Central memory CD4-positive, alpha-beta T cell (primary cell): Measurements from ENCODE around the gene NENF.

Experiments used
- DNase-seq: peaks from one replicate; pipeline ENCODE4 v3.0.0; 2022

Gene NENF

GRCh38 chr1:212482006-212482636 is 49.4 kb downstream of the NENF start:
- DNase-seq, result no peak

GRCh38 chr1:212482637-212483441 is 50.1 kb downstream of the NENF start:
- DNase-seq, result no peak

GRCh38 chr1:212484701-212485570 is 52.2 kb downstream of the NENF start:
- DNase-seq, result no peak

- DNase-seq, result no peak
Measured at GRCh38 chr1:212485571-212485912, 52.8 kb downstream of the NENF start.

GRCh38 chr1:212485913-212486618 is 53.3 kb downstream of the NENF start:
- no peak for DNase-seq

GRCh38 chr1:212486619-212486975 is 53.9 kb downstream of the NENF start:
- no peak for DNase-seq

- DNase-seq, result no peak
Measured at GRCh38 chr1:212487286-212487685, 54.6 kb downstream of the NENF start.

- no peak for DNase-seq
Measured at GRCh38 chr1:212487774-212488435, 55.2 kb downstream of the NENF start.

GRCh38 chr1:212488436-212489283 is 55.9 kb downstream of the NENF start:
- no peak for DNase-seq

GRCh38 chr1:212489284-212489859 is 56.7 kb downstream of the NENF start:
- DNase-seq, result no peak

GRCh38 chr1:212490276-212490675 is 57.6 kb downstream of the NENF start:
- no peak for DNase-seq

- DNase-seq, result no peak
Measured at GRCh38 chr1:212491454-212491853, 58.7 kb downstream of the NENF start.
